RKO (cell line): ENCODE results near the gene RXRA.

Source experiments
- DNase-seq: peaks from one replicate; pipeline ENCODE4 v3.0.0-alpha.2; 2016; ENCODE audit warnings: low spot score

Gene RXRA

DNA sequence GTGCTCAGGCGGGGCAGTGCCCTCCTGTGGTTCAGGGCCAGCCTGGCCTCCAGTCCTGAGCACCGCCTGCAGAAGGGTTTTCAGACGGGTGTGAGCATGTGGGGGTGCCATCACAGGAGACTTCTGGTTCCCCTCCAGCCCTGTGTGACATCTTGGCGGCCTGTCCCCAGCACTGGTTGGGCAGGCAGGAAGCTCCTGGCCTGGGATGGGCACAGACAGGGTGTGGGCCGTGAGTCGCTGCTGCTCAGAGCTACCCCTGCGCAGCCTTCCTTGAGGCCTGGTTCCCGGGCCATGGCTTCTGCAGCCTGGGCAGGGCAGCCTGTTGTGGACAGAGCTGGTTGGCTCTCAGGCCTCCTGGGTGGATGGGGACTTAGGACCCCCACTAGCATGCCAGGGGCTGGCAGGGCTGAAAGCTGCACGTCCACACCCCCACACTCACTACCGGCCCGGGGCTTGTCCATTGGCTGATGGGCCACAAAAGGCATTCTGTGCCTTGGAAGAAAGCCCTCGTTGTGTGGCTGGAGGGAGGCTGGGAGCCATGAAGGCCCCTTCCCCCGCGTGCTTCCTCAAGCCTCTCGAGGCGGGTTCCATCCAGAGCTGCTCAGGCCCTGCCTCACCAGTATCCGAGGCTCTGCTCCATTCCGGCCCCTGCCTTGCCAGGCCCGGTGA is 58.7 kb downstream of the RXRA start:
- DNase-seq: no peak

DNA sequence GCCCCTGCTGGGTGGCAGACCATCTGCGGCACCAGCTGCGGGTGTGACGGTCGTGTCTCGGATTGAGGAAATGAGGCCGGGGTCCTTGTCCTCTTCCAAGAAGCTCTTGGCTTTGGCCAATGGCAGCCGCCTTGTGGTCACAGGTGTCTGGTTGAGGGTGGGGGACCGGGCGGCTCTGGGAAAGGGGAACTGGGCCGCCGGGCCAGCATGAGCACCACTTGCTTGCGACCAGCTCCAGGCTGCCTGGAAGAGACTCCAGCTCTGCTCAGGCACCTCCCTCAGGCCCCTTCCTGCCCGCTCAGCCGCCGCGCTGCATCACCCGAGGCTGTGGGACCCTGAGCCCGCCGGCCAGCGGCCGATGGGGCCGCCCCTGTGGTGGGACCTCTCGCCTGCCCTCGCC is 59.7 kb downstream of the RXRA start:
- DNase-seq: no peak

DNA sequence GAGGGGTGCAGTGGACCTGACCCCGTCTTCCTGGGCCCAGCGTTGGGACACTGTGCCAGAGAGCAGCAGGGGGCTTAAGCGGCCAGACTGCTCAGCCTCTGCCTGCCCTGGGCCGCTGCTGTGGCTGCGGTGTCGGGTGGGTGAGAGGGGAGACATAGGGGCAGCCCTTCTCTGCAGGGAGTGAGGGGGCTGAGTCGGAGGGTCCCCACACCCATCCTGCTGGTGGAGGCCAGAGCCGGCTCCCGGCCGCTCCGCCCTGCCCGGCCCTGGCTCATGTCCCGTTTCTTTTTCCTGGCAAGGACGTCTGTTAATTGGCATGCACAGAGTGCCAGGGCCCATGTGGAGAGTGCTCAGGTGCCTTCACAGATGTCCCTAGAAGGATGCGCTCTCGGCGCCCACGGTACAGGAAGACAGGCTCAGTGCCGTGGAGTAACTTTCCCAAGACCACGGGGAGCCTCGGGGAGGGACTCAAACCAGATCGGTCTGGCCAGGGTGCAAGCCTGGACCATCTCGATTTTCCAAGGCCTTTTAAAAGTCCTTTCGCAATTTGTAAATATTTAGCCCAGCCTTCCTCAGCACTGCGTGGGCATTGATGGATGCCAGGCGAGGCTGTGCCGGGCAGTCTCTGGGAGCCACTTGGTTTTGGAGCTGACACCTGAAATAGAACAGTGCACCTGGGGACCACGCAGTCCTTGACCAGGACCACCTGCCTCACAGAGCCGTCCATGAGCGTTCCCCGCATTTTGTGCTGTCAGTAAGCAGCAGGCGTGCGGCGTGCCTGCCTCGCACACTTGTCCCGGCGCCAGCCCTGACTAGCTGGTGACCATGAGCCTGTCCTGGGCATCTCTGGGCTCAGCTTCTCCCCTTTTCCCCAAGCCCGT is 60.9 kb downstream of the RXRA start:
- no peak for DNase-seq

GRCh38 chr9:134388289-134388808 is 62.1 kb downstream of the RXRA start:
- DNase-seq: no peak

GRCh38 chr9:134388976-134389375 is 62.7 kb downstream of the RXRA start:
- no peak for DNase-seq

DNA sequence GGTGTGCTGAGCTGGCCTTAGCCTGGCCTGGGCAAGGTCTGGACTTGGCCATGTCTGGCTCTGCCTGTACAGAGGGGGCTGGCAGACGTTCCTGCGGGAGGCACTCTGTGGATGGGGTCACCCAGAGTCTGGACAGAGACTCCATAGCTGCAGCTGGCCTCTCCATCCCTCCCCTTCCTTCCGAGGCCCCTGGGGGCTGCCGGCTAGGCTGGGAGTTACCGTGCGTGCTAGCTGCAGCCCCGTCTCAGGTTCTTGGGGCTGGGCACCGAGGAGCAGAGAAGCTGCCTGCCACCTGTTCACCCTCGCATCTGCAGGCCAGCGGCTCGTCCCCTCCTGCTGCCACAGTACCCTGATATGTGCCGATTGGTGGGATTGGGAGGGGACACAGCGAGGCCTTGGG is 63.4 kb downstream of the RXRA start:
- no peak for DNase-seq

GRCh38 chr9:134390537-134390936 is 64.3 kb downstream of the RXRA start:
- DNase-seq: no peak

DNA sequence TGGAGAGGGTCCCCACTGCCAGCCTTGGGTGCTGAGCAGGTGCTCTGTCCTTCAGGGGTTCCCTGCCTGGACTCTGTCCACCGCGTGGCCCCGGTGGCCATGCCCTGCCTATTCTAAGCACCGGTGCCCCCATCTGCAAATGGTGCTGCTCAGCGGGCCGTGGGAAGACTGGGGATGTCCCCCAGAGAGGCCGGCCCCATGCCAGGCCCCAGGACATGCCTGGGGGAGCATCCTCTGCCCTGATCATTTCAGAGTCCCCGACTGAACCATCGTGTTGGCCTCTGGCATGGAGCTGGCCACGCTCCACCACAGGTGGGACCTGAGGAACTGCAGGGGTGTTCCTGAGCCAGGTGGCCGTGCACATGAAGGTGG is 64.7 kb downstream of the RXRA start:
- no peak for DNase-seq

GRCh38 chr9:134391319-134392231 is 65.3 kb downstream of the RXRA start:
- no peak for DNase-seq

DNA sequence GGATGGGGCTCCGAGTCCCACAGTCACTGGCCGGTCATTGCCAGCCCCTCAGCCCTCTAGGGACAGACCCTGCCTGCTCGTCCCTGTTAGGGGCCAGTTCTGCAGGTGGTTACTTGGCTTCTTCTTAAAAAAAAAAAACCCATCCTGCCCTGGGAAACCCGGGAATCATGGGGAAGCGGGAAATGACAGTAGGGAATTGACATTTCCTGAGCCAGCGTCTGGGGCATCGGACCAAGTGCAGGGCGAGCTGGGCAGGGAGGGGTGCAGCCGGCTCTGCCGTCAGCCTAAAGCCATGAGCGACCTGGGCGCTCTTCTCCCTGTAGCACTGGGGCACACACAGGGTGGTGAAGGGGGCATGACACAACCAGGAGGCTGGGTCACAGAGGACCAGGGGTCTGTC is 66.6 kb downstream of the RXRA start:
- DNase-seq: no peak

- no peak for DNase-seq
Observed at GRCh38 chr9:134393582-134394280, 67.5 kb downstream of the RXRA start.

GRCh38 chr9:134395002-134395517 is 68.8 kb downstream of the RXRA start:
- no peak for DNase-seq

DNA sequence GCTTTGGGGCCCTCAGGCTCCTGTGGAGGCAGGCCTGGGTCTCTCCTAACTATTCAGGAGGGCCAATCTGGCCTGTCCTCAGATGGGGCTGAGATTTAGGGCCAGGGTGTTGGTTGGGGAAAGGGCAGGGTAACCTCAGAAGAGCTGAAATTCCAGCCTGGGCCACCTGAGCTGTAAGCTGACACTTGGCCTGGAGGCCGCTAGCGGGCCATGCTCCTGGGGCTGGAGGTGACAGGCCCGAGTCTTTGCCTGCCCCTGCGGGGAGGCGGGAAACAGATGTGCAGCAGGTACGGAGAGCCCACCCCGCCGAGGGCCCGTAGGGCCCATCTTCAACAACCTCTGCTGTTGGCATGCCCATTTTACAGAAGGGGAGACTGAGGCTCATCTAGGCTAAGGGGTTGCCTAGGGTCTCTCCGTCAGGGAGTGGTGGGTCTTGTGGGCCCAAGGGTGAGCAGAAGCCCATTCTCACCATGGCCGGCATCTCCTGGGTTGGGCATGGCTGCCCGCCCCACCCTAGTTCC is 69.5 kb downstream of the RXRA start:
- no peak for DNase-seq

DNA sequence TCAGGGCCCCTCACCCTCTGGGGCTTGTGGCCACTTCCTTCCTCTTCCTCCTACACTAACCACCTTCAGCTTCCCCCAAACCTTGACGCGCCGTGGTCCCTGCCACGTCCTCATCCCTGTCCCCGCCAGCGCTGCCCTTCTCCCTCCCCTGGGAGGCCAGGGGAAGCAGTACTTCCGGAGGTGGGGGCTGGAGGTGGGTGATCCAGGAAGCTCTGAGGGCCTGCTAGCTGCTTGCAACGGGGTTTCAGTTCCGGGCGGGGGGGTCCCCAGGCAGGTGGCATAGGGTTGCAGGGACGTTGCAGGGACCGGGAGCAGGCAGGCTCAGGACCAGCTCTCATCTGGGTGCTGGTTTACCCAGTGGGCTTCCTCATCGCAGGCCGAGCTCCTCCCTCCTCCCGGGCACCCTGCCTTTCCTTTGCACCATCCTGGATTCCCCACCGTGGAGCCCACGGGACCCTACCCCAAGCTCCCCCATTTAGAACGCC is 70.0 kb downstream of the RXRA start:
- DNase-seq: no peak

- DNase-seq: no peak
Observed at GRCh38 chr9:134396825-134397224, 70.6 kb downstream of the RXRA start.

DNA sequence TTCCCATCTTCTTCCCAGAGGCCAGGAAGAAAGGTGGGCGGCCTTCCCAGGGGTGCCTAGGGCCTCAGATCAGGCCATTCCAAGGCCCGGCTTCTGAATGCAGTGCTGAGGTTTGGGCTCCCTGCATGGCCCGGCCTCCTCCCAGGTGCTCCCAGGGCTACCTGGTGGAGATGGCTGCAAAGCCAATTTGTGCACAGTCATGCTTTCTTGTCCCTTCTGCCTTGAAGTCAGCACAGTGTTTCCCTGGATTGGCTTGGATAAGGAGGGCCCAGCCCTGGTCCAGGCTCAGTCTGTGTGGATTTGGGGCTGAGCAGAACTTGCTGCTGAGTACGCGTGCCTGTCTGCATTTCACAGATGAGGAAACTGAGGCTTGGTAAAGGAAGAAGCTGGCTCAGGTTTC is 72.5 kb downstream of the RXRA start:
- DNase-seq: no peak

DNA sequence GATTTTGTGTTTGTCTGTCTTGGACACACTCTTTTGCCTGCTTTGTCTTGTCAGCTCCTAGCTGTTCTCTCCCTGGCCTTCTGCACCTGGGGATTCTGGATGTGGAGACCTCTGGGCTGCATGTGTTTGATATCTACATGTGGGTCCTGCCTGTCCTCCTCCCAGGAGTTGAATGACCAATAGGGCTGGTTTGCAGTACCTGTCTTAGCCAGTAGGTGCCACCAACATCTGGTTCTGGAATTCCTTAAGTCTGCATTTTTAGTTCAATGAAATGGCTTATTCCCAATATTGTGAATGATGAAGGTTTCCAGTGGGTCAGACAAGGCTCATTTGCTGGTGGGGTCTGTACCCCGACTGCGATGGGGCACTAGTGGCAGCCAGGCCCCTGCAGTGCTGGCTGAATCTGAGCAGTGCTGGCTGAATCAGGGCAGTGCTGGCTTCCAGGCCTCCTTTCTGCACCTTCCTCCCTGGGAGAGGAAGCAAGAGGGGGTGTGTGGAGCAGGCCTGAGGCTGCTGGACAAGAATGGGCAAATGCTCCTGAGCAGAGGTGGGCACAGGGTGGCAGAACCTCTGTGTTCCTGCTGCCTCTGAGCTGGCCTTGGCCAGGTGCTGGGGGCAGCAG is 73.3 kb downstream of the RXRA start:
- peak; percentile 52 for DNase-seq

- no peak for DNase-seq
Observed at GRCh38 chr9:134400283-134400682, 74.0 kb downstream of the RXRA start.

DNA sequence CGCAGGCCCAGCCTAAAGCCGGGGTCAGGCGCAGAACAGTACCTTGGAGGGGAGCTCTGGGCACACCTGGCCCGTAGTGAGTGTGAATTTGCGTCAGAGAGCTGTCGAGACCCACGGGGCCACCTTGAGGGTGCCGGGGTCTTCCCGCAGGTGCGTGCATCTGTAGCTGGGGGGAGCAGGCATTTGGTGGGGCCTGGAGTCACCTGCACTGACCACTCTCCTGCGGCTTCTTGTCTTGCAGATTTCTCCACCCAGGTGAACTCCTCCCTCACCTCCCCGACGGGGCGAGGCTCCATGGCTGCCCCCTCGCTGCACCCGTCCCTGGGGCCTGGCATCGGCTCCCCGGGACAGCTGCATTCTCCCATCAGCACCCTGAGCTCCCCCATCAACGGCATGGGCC is 75.1 kb downstream of the RXRA start:
- DNase-seq: no peak

- no peak for DNase-seq
Observed at GRCh38 chr9:134402182-134402581, 75.9 kb downstream of the RXRA start.

DNA sequence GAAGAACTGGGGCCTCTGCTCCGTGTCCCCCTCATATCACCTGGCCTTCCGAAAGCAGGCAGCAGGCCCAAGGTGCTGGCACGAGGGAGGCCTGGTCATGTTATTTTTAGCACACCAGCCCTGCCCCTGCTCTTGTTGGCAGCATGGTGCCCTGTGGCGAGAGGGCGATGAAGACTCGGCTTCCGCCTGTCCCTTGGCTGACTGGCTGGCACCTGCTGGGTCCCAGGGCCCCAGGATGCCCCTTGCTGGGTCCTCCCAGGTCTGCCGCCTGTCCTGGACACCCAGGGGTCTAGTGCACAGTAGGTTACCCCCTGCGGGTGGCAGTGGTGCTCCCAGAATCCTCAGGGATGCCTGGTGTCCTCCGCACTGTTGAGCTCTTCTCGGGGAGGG is 77.0 kb downstream of the RXRA start:
- no peak for DNase-seq
